Colonic mucosa (tissue), 4 donors: Measurements from ENCODE around the gene TSTD1. TPM values are rescaled to one million over a fixed set of nuclear protein-coding genes. Genes with fewer than 3 reads are reported as not detected.

Experiments
- DNase-seq: peaks from one replicate; pipeline ENCODE4 v3.0.0-alpha.2; 2020
- H3K27ac ChIP-seq: fragments of 200-600 bp; one replicate; pipeline ENCODE4 v1.8.0; 2021
- H3K27me3 ChIP-seq: fragments of 200-600 bp; one replicate; pipeline ENCODE4 v1.8.0; 2021
- H3K36me3 ChIP-seq: fragments of 200-600 bp; one replicate; pipeline ENCODE4 v1.8.0; 2021
- H3K4me1 ChIP-seq: fragments of 200-600 bp; one replicate; pipeline ENCODE4 v1.8.0; 2021; ENCODE audit warnings: mild to moderate bottlenecking
- H3K4me3 ChIP-seq: fragments of 200-600 bp; one replicate; pipeline ENCODE4 v1.8.0; 2021
- H3K9ac ChIP-seq, 2 donors: one replicate each; pipeline ENCODE4 v1.7.0; 2013; ENCODE audit warnings: control low read depth in 2 of 2, low read depth in 2 of 2, low read length in 2 of 2
- H3K9me3 ChIP-seq: fragments of 200-600 bp; one replicate; pipeline ENCODE4 v1.8.0; 2021
- intact Hi-C: fragments of 100-400 bp; cut with DNase I; formaldehyde crosslinking; loops from one replicate; pipeline ENCODE4 v1.14.1; 2022
- total RNA-seq, 2 donors: library from RNA; stranded (reverse); fragmentation: NEBNext Ultra II Directional in 1 of 2; extraction: Animal tissue kit (Norgen Biotek cat#: 25700) in 1 of 2; gene quantifications; one replicate each; pipeline ENCODE4 v1.2.1, GENCODE V29; 2021
- TF ChIP-seq, protein P1 (sequence below): fragments of 200-600 bp; IDR thresholded peaks from one replicate; pipeline ENCODE4 v1.8.0; 2022; ENCODE audit warnings: antibody characterized with exemption, mild to moderate bottlenecking
- donor health status: healthy.
- donor health status: DM: no; HTN: no; CAD: no.
- donor health status: DM: no; HTN: no; CAD: no.

The TSTD1 gene
- total RNA-seq, 2 donors from 2014 or later: 74.7 to 87.8 TPM

DNA sequence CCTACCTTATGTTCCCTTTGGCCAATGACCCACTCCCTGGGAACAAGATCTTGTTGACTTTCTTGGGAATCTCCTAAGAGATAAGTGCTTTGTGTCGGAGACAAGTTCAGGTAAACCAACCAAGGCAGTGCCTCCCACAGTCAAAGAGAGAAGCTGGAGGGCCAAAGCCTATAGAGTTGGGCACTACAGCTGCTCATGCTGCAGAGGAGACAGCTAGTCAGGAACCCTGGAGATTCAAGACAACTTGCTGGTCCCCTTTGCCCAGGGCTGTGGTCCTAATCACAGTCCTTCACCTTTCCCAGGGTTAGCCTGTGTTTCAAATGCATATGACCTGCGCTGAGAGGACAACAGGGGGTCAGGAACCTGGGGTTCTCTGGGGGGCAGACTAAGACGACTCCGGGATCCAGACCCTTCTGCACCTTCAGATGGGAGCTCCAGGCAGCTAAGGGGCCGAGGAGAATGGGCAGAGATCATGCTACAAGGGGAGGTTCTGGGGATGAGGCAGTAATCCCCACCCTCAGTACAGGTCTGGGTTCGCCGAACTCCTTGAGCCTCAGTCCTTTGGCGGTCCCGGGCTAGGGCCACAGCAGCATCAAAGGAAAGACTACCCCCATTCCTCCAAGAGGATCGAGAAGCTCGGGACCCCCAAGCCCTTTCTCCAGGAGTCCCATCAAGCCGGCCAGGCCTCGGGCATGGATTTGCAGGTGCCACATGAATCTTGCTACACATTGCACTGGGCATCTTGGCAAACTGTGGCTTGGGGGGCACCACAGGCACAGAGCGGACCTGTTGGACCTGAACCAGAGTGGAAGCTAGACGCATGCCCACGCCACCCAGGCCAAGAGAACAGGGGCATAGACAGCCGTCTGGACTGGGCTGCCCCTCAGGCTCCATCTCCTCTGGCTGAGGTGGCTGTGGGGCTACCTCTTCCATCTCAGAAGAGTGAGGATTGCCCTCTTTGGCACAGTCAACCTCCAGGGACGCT, 9.0 kb upstream of the TSTD1 start:
- intact Hi-C loops: loop anchor here (10.0 kb wide), 1 partner anchor 53 kb away; no protein-coding TSS in a partner anchor
- H3K27ac ChIP-seq: no peak overlapping the region
- H3K4me3 ChIP-seq: no peak overlapping the region
- TF ChIP-seq, protein P1, sequence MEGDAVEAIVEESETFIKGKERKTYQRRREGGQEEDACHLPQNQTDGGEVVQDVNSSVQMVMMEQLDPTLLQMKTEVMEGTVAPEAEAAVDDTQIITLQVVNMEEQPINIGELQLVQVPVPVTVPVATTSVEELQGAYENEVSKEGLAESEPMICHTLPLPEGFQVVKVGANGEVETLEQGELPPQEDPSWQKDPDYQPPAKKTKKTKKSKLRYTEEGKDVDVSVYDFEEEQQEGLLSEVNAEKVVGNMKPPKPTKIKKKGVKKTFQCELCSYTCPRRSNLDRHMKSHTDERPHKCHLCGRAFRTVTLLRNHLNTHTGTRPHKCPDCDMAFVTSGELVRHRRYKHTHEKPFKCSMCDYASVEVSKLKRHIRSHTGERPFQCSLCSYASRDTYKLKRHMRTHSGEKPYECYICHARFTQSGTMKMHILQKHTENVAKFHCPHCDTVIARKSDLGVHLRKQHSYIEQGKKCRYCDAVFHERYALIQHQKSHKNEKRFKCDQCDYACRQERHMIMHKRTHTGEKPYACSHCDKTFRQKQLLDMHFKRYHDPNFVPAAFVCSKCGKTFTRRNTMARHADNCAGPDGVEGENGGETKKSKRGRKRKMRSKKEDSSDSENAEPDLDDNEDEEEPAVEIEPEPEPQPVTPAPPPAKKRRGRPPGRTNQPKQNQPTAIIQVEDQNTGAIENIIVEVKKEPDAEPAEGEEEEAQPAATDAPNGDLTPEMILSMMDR: no peak
- H3K9me3 ChIP-seq: no peaks in the 10 kb centered on the region
- DNase-seq: no peak
- H3K36me3 ChIP-seq: no peaks in the 10 kb centered on the region
- no peaks in the 10 kb centered on the region for H3K27me3 ChIP-seq
- H3K4me1 ChIP-seq: no peaks in the 10 kb centered on the region
- H3K9ac ChIP-seq: no peak overlapping the region

- H3K9ac ChIP-seq: no peak overlapping the region
- intact Hi-C loops: loop anchor here (10.0 kb wide), 1 partner anchor 52 kb away; no protein-coding TSS in a partner anchor
- TF ChIP-seq, protein P1: no peak
- H3K36me3 ChIP-seq: no peaks in the 10 kb centered on the region
- no peaks in the 10 kb centered on the region for H3K9me3 ChIP-seq
- H3K27ac ChIP-seq: peak overlapping the region; percentile 96
- H3K27me3 ChIP-seq: no peaks in the 10 kb centered on the region
- DNase-seq: no peak
- H3K4me1 ChIP-seq: no peaks in the 10 kb centered on the region
- H3K4me3 ChIP-seq: peak overlapping the region; percentile 83
These were observed 8.0 kb upstream of the TSTD1 start for GRCh38 chr1:161046605-161047228.

DNA sequence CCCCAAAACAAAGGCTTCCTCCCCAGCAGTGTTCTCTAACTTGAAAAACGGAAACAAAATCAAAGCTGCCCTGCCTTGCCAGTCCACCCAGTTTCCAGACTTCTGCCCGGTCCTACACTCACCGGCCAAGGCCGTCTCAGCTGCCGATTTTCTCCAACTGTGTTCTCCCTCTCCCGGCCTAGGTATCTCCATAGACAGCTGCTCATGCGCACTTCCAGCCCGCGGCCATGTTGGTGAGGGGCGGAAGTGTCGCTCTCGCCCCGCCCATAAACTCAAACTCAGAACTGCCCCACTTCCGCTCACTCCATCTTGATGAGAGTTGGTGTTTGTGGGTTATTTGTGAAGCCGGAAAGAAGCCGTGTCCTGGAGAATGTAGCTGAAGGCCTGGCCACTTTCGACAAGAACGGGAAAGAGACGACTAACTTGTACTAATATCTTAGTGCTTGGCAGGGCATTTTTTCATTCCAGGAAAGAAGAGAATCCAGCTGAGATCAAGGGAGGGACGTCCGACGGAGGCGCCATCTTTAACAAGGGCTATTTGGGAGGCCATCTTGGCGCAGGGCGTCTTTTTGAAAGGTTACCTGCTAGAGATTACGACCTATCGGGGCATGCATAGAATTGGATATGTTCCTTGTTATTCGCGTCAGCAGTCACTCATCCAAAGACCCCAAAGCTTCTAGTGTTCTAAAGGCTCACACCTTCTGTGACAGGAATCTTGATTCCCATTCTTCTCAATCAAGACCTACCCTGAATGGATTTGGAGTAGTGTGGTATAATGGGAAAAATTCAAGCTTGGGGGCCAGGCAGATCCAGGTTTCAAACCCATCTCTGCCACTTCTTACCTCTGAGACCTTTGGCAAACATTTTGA, 7.2 kb upstream of the TSTD1 start, which contains the start of gene USF1:
Gene USF1 (minus strand): TSS at position 242 of the 869 bp plus-strand sequence. CDS start 2,702 bp downstream, outside the sequence.
- DNase-seq: peak; percentile 95
- no peaks in the 10 kb centered on the region for H3K36me3 ChIP-seq
- TF ChIP-seq, protein P1: no peak
- peak within 1 kb of the TSS; percentile 83 for H3K4me3 ChIP-seq
- intact Hi-C loops: loop anchor here (10.0 kb wide), 1 partner anchor 51 kb away; no protein-coding TSS in a partner anchor
- H3K27ac ChIP-seq: peak within 1 kb of the TSS; percentile 96
- H3K9ac ChIP-seq: peak within 1 kb of the TSS; percentile 92 to 97
- H3K27me3 ChIP-seq: no peaks in the 10 kb centered on the region
- no peaks in the 10 kb centered on the region for H3K4me1 ChIP-seq
- no peaks in the 10 kb centered on the region for H3K9me3 ChIP-seq

DNA sequence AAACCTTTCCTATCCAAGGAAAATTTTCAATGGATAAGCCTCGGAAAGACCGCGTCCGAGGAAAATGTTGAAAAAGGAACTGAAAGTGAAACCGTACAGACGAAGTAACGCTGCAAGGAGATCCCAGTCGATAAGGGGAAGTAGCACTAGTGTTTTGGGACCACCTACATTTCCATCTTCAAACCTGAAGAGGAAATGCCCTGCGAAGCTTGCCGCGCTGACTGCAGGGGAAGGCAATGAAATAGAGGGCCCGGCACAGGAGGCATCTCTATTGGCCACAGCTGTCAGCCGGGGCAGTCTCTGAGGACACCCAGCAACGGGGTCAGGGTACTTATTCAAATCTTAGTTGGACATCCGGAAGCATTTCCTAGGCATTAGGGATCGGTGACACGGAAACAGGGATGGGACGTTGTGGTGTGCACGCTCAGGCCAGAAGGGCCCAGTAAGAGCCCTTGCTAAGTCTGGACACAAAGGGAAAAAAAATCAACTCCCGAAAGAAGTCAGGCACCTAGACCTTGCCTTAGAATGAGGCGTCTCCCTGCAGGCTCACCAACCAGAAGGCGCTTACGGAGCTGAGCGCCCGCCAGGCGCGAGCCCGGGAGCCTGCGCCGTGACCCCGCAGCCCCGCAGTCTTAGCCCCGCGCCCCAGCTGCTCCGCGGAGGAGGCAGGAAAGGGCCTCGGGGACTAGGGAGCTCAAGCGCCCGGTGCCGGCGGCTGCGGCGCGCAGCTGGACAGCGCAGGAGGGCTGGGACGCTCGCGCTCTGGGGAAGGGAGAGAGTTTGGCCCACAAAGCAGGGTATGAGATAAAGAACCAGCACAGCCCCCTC, 6.4 kb upstream of the TSTD1 start:
- TF ChIP-seq, protein P1: no peak
- H3K9ac ChIP-seq: peak overlapping the region; percentile 92 to 97
- no peaks in the 10 kb centered on the region for H3K4me1 ChIP-seq
- H3K27me3 ChIP-seq: no peaks in the 10 kb centered on the region
- H3K36me3 ChIP-seq: peaks cover under 1% of the 10 kb centered on the region
- H3K4me3 ChIP-seq: peak overlapping the region; percentile 83
- intact Hi-C loops: loop anchor here (10.0 kb wide), 1 partner anchor 50 kb away; no protein-coding TSS in a partner anchor
- H3K27ac ChIP-seq: peak overlapping the region; percentile 96
- DNase-seq: peak; percentile 81
- H3K9me3 ChIP-seq: no peaks in the 10 kb centered on the region
